GM20431 (cell line): Measurements from ENCODE around the gene GJA10.

ENCODE experiments used
- in situ Hi-C: fragments of 300-500 bp; cut with MseI, MboI; formaldehyde crosslinking; loops from one replicate; pipeline ENCODE4 v1.15.0; 2020; ENCODE audit warnings: low sequenced_read_pairs; ENCODE audit not compliant: unreplicated experiment

The GJA10 gene

GRCh38 chr6:89941763-89942497, 47.7 kb downstream of the GJA10 start:
- in situ Hi-C loops, result loop anchor here (5.0 kb wide), 1 partner anchor 535 kb away; no protein-coding TSS in a partner anchor

- in situ Hi-C loops, result loop anchor here (5.0 kb wide), 1 partner anchor 535 kb away; no protein-coding TSS in a partner anchor
Measured at GRCh38 chr6:89942601-89943000, 48.3 kb downstream of the GJA10 start.

DNA sequence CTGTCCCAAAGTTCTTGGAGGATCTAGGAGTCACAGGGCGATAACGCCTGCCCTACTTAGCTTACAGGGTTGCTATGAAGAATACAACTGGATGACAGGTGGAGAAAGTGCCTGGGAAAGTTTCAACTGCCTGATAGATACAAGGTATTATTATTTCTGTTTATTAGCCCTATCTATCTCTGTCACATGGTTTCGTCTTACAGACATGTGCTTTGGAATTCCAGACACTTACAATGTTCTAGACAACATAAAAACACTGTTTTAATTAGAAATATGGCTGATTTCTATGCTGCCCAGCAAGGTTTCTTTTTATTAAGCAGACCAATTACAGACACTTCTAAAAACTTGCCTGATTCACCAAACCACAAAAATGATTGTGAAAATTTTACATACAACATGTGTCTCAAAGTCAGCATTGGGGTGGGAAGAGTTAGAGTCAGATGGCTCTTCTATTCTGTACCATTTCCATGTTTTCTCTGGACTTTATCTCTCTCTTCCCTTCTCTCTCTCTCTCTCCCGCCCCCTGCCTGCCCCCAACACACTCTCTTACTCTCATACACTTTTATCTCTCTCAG, 50.0 kb downstream of the GJA10 start:
- in situ Hi-C loops, result loop anchor here (5.0 kb wide), 1 partner anchor 533 kb away; no protein-coding TSS in a partner anchor

DNA sequence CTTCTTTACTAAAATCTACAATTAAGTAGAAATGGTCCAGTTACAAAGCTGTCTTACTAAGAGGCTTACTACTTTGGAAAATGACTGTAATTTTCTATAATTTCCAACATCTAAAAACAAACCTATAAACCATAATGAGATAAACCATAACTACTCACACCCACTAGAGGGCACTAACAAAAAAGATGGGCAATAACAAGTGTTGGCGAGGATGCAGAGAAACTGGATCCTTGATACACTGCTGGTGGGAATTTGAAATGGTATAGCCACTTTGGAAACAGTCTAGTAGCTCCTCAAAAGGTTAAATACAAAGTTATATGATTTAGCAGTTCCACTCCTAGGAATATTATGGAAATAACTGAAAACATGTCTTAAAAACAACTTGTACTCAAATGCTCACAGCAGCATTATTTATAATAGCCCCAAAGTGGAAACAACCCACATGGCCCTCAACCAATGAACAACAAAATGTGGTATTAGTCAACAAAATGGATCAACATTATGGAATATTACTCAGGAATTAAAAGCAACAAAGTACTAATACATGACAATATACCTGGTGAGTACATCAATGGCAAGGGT, 50.6 kb downstream of the GJA10 start:
- in situ Hi-C loops, result loop anchor here (5.0 kb wide), 1 partner anchor 532 kb away; no protein-coding TSS in a partner anchor
